ENCODE data around the gene FAM217B.

DNA sequence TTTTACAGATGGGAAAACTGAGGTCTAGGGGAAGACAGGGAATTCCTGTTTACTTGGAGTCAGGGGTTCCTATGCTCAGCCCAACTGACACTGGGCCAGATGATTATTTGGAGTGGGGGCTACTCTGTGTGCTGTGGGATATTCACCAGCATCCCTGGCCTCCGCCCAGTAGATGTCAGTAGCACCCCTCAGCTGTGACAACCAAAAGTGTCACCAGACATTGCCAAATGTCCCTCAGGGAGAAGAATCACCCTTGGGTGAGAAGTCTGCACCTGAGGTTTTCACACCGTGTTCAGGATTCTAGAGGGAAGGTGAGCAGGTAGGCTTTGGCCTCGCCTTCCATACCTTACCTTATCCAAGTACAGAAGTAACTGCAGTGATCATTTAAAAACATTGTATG lies 45.7 kb downstream of the FAM217B start:
- TF ChIP-seq TAF1 (IDR thresholded peaks at IDR 0.05; ENCODE audit: borderline replicate concordance, low read depth, low read length) (no peak), POLR2AphosphoS5 (IDR thresholded peaks at IDR 0.05; ENCODE audit: low read depth, low read length) (no peak), POLR2A (IDR thresholded peaks at IDR 0.05; ENCODE audit: low read depth, low read length) (no peak)

All from GM12892 (cell line).